Thoracic aorta (tissue), 2 donors: ENCODE data around the gene PCK1. TPM values are rescaled to one million over a fixed set of nuclear protein-coding genes. Genes with fewer than 3 reads are reported as not detected.

Source experiments
- ATAC-seq: fragments of 150-250 bp; one replicate; pipeline ENCODE4 v1.8.0; 2017; ENCODE audit warnings: low read depth; ENCODE audit not compliant: insufficient number of reproducible peaks, low FRiP score
- DNase-seq: peaks from one replicate; pipeline ENCODE4 v3.0.0-alpha.2; 2020; ENCODE audit warnings: low spot score
- H3K27ac ChIP-seq, 2 donors: fragments of 200-600 bp; sonication (generic); 1 replicate in 1 of 2; 2 replicates in 1 of 2; pipeline ENCODE4 v1.5.1; 2016; ENCODE audit warnings: mild to moderate bottlenecking in 2 of 2, moderate library complexity in 2 of 2
- H3K27me3 ChIP-seq: fragments of 200-600 bp; sonication (generic); replicated peaks from 2 replicates; pipeline ENCODE4 v1.6.0; 2016; ENCODE audit warnings: mild to moderate bottlenecking; ENCODE audit not compliant: insufficient read depth
- H3K36me3 ChIP-seq: fragments of 200-600 bp; sonication (generic); one replicate; pipeline ENCODE4 v1.5.1; 2016
- H3K4me1 ChIP-seq, 2 donors: fragments of 200-600 bp; sonication (generic); 1 replicate in 1 of 2; 2 replicates in 1 of 2; pipeline versions ENCODE4 v1.5.1 to v1.6.0; 2016; ENCODE audit warnings: low read depth in 2 of 2, mild to moderate bottlenecking in 1 of 2; ENCODE audit not compliant: control insufficient read depth in 1 of 2
- H3K4me3 ChIP-seq: fragments of 200-600 bp; sonication (generic); 2 replicates; pipeline ENCODE4 v1.5.1; 2016; ENCODE audit warnings: mild to moderate bottlenecking
- H3K9me3 ChIP-seq: fragments of 200-600 bp; sonication (generic); 2 replicates; pipeline ENCODE4 v1.5.1; 2016
- total RNA-seq, 2 donors: library from RNA; depleted of rRNA; stranded (reverse); fragments of >200 nt; gene quantifications; one replicate each; pipeline versions ENCODE4 v1.1.0 to v1.2.3, GENCODE V29; 2016
- TF ChIP-seq, protein P1 (sequence below): fragments of 200-600 bp; sonication (generic); IDR thresholded peaks from one replicate; pipeline ENCODE4 v1.5.1; 2019; ENCODE audit warnings: antibody characterized with exemption

Gene PCK1
- total RNA-seq, 2 donors from 2014 or later: 0.56 to 4.2 TPM

DNA sequence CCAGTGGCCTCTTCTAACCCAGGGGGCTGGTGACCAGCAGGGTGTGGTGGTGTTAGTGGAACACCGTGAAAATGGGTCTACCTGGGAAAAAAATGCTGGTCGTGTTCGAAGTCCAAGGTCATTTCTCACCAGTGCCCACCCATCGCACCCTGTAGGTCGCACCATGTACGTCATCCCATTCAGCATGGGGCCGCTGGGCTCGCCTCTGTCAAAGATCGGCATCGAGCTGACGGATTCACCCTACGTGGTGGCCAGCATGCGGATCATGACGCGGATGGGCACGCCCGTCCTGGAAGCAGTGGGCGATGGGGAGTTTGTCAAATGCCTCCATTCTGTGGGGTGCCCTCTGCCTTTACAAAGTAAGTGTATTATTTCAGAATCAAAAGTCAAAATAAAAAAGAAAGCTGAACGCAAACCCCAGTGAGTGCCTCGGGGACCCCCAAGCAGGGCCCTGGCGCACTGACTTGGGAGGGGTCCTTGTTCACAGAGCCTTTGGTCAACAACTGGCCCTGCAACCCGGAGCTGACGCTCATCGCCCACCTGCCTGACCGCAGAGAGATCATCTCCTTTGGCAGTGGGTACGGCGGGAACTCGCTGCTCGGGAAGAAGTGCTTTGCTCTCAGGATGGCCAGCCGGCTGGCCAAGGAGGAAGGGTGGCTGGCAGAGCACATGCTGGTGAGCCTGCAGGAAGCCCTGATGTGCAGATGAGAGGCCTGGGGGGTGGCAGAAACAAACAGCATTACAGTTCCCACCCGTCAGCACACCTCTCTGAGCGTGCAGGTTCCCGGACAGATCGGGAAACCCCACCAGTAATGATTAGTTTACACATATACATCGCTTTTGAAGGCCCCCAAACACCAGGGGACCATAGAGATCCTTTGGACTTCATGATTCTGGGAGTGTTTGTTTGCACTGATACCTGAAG lies 1.9 kb downstream of the PCK1 start:
- TF ChIP-seq, protein P1, sequence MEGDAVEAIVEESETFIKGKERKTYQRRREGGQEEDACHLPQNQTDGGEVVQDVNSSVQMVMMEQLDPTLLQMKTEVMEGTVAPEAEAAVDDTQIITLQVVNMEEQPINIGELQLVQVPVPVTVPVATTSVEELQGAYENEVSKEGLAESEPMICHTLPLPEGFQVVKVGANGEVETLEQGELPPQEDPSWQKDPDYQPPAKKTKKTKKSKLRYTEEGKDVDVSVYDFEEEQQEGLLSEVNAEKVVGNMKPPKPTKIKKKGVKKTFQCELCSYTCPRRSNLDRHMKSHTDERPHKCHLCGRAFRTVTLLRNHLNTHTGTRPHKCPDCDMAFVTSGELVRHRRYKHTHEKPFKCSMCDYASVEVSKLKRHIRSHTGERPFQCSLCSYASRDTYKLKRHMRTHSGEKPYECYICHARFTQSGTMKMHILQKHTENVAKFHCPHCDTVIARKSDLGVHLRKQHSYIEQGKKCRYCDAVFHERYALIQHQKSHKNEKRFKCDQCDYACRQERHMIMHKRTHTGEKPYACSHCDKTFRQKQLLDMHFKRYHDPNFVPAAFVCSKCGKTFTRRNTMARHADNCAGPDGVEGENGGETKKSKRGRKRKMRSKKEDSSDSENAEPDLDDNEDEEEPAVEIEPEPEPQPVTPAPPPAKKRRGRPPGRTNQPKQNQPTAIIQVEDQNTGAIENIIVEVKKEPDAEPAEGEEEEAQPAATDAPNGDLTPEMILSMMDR: no peak

DNA sequence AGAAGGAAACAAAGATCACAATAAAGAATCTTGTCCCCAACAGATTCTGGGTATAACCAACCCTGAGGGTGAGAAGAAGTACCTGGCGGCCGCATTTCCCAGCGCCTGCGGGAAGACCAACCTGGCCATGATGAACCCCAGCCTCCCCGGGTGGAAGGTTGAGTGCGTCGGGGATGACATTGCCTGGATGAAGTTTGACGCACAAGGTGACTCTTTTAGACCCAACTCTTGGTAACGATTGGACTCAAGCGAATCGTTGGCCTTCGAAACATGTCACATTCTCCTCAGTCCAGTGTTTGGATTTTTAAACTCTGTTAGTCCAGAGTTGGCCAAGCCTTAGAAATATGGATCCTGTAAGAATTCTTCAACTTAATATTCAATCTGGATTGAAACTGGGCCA lies 2.6 kb downstream of the PCK1 start:
- H3K9me3 ChIP-seq: no peaks in the 10 kb centered on the region
- no peak for DNase-seq
- H3K27me3 ChIP-seq: no peaks in the 10 kb centered on the region

More for the DNA sequence above, 1.9 kb downstream of the PCK1 start:
- H3K9me3 ChIP-seq: no peaks in the 10 kb centered on the region
- no peak overlapping the region for H3K27ac ChIP-seq
- H3K27me3 ChIP-seq: no peaks in the 10 kb centered on the region
- no peaks in the 10 kb centered on the region for H3K4me1 ChIP-seq
- no peaks in the 10 kb centered on the region for H3K36me3 ChIP-seq
- DNase-seq: no peak
- H3K4me3 ChIP-seq: no peak overlapping the region
- ATAC-seq: no peak

DNA sequence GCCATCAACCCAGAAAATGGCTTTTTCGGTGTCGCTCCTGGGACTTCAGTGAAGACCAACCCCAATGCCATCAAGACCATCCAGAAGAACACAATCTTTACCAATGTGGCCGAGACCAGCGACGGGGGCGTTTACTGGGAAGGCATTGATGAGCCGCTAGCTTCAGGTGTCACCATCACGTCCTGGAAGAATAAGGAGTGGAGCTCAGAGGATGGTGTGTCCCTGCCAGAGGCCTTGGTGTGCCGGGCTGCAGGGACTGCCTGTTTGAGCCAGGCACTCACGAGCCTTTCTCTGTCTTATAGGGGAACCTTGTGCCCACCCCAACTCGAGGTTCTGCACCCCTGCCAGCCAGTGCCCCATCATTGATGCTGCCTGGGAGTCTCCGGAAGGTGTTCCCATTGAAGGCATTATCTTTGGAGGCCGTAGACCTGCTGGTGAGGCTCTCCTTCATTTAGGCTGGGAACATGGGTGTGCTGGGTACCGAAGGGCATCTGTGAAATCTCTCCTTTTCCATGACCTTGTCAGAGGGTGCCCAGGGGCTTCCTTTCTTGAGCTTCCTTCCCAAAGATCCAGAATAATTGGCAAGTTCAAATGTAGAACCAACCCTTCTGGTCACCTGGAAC lies 3.4 kb downstream of the PCK1 start:
- H3K36me3 ChIP-seq: no peaks in the 10 kb centered on the region
- TF ChIP-seq, protein P1: no peak
- H3K9me3 ChIP-seq: no peaks in the 10 kb centered on the region
- ATAC-seq (no peak), DNase-seq (no peak)
- H3K4me1 ChIP-seq: no peaks in the 10 kb centered on the region
- H3K4me3 ChIP-seq: no peak overlapping the region
- H3K27me3 ChIP-seq: no peaks in the 10 kb centered on the region
- no peak overlapping the region for H3K27ac ChIP-seq

More for the DNA sequence above, 2.6 kb downstream of the PCK1 start:
- no peak overlapping the region for H3K27ac ChIP-seq
- no peaks in the 10 kb centered on the region for H3K4me1 ChIP-seq
- TF ChIP-seq, protein P1: no peak
- H3K4me3 ChIP-seq: no peak overlapping the region
- no peaks in the 10 kb centered on the region for H3K36me3 ChIP-seq
- ATAC-seq: no peak

DNA sequence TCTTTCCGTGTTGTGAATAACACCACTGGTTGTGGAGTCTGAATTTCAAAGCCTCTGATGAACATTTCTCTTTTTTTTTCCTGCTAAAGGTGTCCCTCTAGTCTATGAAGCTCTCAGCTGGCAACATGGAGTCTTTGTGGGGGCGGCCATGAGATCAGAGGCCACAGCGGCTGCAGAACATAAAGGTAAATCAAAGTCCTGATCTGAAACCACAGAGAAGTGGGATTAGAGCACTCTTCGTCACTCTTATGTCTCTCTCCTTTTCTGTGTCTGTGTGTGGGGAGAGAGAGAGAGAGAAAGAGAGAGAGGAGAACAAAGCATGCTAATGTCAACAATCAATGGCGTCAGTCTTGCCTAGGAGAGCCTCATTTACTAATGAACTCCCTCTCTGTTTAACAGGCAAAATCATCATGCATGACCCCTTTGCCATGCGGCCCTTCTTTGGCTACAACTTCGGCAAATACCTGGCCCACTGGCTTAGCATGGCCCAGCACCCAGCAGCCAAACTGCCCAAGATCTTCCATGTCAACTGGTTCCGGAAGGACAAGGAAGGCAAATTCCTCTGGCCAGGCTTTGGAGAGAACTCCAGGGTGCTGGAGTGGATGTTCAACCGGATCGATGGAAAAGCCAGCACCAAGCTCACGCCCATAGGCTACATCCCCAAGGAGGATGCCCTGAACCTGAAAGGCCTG lies 4.2 kb downstream of the PCK1 start:
- ATAC-seq (no peak), DNase-seq (no peak)
- Histone ChIP-seq H3K36me3 (no peaks in the 10 kb centered on the region), H3K4me3 (no peak overlapping the region), H3K27ac (no peak overlapping the region), H3K4me1 (no peaks in the 10 kb centered on the region), H3K27me3 (no peaks in the 10 kb centered on the region), H3K9me3 (no peaks in the 10 kb centered on the region)
- TF ChIP-seq, protein P1: no peak

DNA sequence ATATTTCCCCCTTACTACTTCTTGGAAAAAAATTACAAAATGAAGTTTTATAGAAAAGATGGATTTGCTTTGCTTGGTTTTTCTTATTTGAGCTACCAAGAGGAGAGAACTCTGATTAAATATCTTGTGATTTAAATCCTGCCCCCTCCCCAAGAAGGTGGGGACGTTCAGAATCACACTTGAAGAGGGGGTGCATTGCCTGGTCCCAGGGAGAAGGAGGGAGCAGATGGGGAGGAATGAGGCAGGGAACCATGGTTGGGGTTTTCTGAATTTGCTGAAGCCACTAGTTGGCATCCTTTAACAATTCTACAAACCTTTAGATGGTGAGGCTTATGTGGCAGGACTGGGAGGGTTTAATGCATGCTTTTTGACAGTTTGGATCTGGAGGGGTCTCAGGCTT lies 5.5 kb downstream of the PCK1 start:
- DNase-seq (no peak), ATAC-seq (no peak)

More for the DNA sequence above, 5.5 kb downstream of the PCK1 start:
- no peaks in the 10 kb centered on the region for H3K9me3 ChIP-seq
- no peaks in the 10 kb centered on the region for H3K4me1 ChIP-seq
- H3K27me3 ChIP-seq: no peaks in the 10 kb centered on the region
- H3K4me3 ChIP-seq: no peak overlapping the region
- H3K36me3 ChIP-seq: no peaks in the 10 kb centered on the region
- TF ChIP-seq, protein P1: no peak
- no peak overlapping the region for H3K27ac ChIP-seq
